8988T (cell line): Measurements from ENCODE around the gene TRPM2.
"Not testable (repeated sequence)": the region's sequence is repeated elsewhere in the genome, so short reads cannot be mapped to it uniquely, and the experiment has no call there.

Experiments
- DNase-seq: peaks from one replicate; pipeline ENCODE4 v3.0.0; 2011

The TRPM2 gene

GRCh38 chr21:44471341-44471740 lies 117.9 kb downstream of the TRPM2 start:
- no peak for DNase-seq

GRCh38 chr21:44471996-44472395 lies 118.6 kb downstream of the TRPM2 start:
- DNase-seq, result no peak

DNA sequence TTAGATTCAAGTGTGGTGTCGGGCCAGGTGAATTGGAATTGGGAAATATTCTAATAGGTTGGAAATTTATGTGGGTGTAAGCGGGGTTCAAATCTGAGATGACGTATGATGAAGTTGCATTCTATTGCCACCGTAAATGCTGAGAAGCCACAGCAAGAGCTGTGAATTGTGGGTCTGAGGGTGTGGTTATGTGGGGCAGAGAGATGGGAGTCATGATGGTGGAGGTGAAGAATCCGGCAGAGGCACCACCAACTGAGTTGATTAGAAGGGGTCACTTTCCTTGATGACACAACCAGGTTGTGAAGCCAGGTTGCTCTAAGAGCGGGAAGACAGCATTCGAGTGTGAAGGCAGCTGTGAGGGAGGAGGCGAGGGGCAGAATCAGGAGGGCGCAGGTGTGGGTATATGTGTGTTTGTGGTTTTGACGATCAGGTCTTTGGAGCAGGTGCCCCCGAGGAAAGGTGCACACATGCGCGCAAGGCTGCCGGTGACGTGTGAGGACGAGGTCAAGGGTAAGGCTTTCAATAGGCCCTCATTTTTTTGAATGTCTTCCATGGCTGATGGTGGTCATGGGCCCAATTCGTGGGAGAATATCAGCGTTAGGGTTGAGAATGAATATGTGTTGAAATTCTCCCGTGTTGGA lies 120.6 kb downstream of the TRPM2 start:
- no peak for DNase-seq

DNA sequence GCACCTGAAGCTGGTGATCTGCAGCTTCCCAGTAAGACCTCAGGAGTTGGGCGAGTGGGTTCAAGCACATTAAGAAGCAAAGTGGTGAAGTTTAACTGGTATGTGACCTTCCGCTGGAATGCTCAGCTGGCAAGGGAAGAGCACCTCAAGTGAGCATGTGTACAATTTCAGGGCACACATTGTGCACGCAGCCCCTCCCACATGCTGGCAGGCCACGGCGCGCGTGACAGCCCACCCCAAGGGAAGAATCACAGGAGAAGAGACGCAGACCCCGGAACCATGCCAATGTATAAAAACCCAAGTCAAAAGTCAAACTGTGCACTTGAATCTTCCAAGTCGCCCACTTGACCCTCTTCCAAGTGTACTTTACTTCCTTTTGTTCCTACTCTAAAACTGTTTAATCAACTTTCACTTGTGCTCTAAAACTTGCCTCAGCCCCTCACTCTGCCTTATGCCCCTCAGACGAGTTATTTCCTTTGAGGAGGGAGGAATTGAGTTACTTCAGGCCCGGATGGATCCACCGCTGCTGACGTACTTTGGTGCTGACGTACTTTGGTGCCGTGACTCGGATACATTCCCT lies 121.9 kb downstream of the TRPM2 start:
- DNase-seq, result no peak

- DNase-seq, result no peak
Measured at GRCh38 chr21:44477131-44477530, 123.7 kb downstream of the TRPM2 start.

GRCh38 chr21:44477712-44478111 lies 124.3 kb downstream of the TRPM2 start:
- no peak for DNase-seq

GRCh38 chr21:44478124-44478800 lies 124.8 kb downstream of the TRPM2 start:
- no peak for DNase-seq

DNA sequence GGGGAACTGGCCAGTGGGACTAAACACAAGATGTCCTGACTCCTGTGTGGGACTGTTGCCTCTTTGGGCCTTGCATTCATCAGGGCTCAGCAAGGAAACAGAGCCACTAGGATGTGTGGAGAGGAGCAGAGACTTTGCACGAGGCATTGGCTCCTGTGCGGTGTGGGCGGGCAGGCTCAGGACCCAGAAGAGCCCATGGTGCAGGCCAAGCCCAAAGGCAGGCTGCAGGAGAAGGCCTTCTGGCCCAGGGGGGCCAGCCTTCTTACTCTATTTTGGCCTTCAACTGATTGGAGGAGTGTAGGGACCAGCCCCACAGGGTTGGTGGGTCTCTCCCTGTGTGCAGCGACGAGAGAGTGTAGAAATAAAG lies 125.4 kb downstream of the TRPM2 start:
- no peak for DNase-seq

DNA sequence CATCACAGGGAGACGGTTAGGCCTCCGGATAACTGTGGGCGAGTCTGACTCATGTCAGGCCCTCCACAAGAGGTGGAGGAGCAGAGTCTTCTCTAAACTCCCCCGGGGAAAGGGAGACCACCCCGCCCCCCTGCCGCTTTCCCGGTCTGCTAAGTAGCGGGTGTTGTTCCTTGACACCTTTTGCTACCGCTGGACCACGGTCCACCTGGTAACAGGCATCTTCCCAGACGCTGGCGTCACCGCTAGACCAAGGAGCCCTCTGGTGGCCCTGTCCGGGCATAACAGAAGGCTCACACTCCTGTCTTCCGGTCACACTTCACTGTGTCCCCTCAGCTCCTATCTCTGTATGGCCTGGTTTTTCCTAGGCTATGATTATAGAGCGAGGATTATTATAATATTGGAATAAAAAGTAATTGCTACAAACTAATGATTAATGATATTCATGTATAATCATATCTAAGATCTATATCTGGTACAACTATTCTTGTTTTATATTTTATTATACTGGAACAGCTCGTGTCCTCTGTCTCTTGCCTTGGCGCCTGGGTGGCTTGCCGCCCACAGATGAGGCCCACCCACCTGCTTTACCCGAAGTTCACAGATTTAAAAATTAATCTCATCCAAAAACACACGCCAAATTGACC lies 126.3 kb downstream of the TRPM2 start:
- not testable (repeated sequence) for DNase-seq

GRCh38 chr21:44480200-44481053 lies 127.0 kb downstream of the TRPM2 start:
- DNase-seq, result no peak

DNA sequence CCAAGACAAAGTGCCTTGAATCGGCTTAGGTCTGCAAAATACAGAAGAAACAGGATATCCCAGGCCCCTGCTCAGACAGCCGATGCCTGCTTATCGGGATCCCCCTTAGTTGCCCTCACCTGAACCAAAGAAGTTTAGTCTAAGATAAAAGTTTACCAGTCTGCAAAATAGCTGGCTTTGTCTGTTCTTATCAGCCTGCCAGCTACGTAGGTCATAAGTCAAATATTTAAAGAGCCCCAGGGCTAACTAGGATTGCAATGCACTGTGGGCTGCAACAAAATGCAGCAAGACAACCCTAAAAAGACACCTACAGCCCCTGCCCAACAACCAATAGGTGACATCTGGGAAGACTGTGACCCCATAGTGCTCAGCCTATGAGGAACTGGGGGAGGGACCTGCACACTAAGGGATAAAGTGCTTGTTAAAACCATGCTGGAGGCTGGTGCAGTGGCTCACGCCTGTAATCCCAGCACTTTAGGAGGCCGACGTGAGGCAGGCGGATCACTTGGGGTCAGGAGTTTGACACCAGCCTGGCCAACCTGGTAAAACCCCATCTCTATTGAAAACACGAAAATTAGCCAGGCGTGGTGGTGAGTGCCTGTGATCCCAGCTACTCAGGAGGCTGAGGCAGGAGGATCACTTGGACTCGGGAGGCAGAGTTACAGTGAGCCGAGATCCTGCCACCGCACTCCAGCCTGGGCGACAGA lies 129.3 kb downstream of the TRPM2 start:
- no peak for DNase-seq

- no peak for DNase-seq
Measured at GRCh38 chr21:44483288-44484237, 130.1 kb downstream of the TRPM2 start.

- no peak for DNase-seq
Measured at GRCh38 chr21:44484498-44485253, 131.3 kb downstream of the TRPM2 start.

DNA sequence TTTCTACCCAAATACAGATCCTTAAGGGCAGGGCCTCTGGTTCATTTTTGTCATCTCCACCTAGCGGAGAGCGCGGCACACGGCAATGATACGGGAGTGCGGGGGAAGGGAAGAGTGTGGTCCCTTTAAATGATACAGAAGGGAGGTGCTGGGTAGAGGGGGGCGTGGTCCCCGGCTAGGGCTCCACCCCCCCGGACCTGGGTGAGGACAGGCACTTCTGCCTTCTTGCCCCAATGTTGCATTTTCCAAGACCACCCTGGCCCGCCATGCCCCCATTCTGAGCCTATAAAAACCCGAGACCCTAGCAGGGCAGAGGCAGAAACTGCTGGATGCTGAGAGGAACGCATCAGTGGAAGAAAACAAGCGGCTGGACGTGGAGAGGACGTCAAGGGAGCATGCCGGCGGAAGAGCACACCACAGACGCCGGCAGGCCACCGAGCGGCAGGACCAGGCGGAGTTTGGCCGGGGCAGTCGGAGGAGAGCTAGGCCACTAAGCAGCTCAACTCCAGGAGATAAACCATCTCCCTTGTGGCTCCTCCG lies 131.9 kb downstream of the TRPM2 start:
- no peak for DNase-seq

GRCh38 chr21:44485796-44486195 lies 132.4 kb downstream of the TRPM2 start:
- DNase-seq, result no peak

GRCh38 chr21:44486302-44486701 lies 132.9 kb downstream of the TRPM2 start:
- no peak for DNase-seq

DNA sequence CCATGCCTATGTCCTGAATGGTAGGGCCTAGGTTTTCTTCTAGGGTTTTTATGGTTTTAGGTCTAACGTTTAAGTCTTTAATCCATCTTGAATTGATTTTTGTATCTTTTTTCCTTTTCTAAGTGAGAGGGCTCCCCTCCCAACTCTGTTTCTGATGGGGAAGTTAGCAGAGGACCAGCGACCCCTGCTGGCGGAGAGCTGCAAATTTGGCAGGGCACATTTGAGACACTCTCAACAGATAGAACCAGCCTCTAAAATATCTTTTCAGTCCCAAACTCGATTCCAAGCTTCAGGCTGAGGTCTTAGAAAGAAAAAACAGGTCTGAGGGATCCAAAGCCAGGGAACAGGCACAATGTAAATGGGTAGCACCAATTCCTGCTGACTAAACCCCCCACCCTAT lies 134.4 kb downstream of the TRPM2 start:
- no peak for DNase-seq

DNA sequence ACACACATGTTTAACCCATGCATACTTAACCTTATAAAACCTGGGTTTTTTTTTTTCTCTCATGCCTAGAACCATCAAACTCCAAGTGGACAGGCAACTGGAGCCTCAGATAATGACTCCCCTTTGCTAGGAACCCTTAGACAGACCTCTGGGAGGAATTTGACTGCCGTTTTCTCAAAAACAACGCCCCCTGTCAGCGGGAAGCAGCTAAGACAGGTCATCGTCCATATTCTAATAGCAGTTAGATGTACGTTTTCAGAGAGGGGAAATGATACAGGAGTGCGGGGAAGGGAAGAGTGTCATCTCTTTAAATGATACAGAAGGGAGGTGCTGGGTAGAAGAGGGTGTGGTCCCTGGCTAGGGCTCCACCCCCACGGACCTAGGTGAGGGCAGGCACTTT lies 136.5 kb downstream of the TRPM2 start:
- DNase-seq, result no peak

DNA sequence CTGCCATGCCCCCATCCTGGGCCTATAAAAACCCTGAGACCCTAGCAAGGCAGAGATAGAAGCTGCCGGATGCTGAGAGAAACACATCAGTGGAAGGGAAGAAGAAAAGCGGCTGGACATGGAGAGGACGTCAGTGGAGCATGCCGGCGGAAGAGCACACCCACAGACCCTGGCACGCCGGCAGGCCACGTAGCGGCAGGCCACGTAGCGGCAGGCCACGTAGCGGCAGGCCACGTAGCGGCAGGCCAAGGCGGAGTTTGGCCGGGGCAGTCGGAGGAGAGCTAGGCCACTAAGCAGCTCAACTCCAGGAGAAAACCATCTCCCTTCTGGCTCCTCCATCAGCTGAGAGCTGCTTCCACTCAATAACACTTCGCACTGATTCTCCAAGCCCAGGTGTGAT lies 137.0 kb downstream of the TRPM2 start:
- DNase-seq, result no peak

- DNase-seq, result no peak
Measured at GRCh38 chr21:44490816-44491215, 137.4 kb downstream of the TRPM2 start.
